Spleen (tissue), 13 donors: ENCODE data around the gene CPNE9. TPM values are rescaled to one million over a fixed set of nuclear protein-coding genes. Genes with fewer than 3 reads are reported as not detected.

ENCODE experiments used
- DNase-seq: peaks from one replicate; pipeline ENCODE4 v3.0.0-alpha.2; 2020
- H3K27ac ChIP-seq, 8 donors: fragments of 200-600 bp; sonication (generic) in 7 of 8; 1 replicate in 4 of 8; 2 replicates in 4 of 8; pipeline versions ENCODE4 v1.5.0 to v1.8.0; 2016 to 2021; ENCODE audit warnings: inconsistent platforms in 4 of 8, mild to moderate bottlenecking in 4 of 8, moderate library complexity in 1 of 8
- H3K27me3 ChIP-seq, 7 donors: fragments of 200-600 bp; sonication (generic) in 6 of 7; replicated peaks in 1 of 7; 1 replicate in 4 of 7; 2 replicates in 3 of 7; pipeline versions ENCODE4 v1.5.0 to v1.8.0; 2016 to 2021; ENCODE audit warnings: inconsistent platforms in 3 of 7, mild to moderate bottlenecking in 1 of 7
- H3K36me3 ChIP-seq, 6 donors: fragments of 200-600 bp; sonication (generic) in 5 of 6; 1 replicate in 4 of 6; 2 replicates in 2 of 6; pipeline versions ENCODE4 v1.5.0 to v1.8.0; 2016 to 2021; ENCODE audit warnings: inconsistent platforms in 2 of 6
- H3K4me1 ChIP-seq, 6 donors: fragments of 200-600 bp; sonication (generic) in 5 of 6; 1 replicate in 3 of 6; 2 replicates in 3 of 6; pipeline versions ENCODE4 v1.5.0 to v1.8.0; 2016 to 2021; ENCODE audit warnings: inconsistent platforms in 3 of 6
- H3K4me3 ChIP-seq, 8 donors: fragments of 200-600 bp; sonication (generic) in 7 of 8; 1 replicate in 4 of 8; 2 replicates in 4 of 8; pipeline versions ENCODE4 v1.5.0 to v1.8.0; 2016 to 2021; ENCODE audit warnings: inconsistent platforms in 4 of 8, mild to moderate bottlenecking in 4 of 8, moderate library complexity in 2 of 8
- H3K9me3 ChIP-seq, 8 donors: fragments of 200-600 bp; sonication (generic) in 7 of 8; 1 replicate in 4 of 8; 2 replicates in 4 of 8; pipeline versions ENCODE4 v1.5.0 to v1.8.0; 2016 to 2021; ENCODE audit warnings: inconsistent platforms in 4 of 8
- POLR2A ChIP-seq, 3 donors: fragments of 450-650 bp; IDR thresholded peaks; one replicate each; pipeline ENCODE4 v1.5.1; 2017; ENCODE audit warnings: antibody characterized with exemption in 3 of 3, mild to moderate bottlenecking in 1 of 3
- POLR2AphosphoS5 ChIP-seq, 3 donors: sonication (generic); formaldehyde crosslinking; IDR thresholded peaks; one replicate each; pipeline ENCODE4 v1.5.1; 2017; ENCODE audit warnings: antibody characterized with exemption in 3 of 3
- WGBS, 5 donors: extraction: QIAGEN DNeasy Blood & Tissue Kit in 3 of 5; methylation state at CpG; one replicate each; pipeline versions ENCODE4 v1.1.5 to v1.1.7; 2013 to 2018; 5-methylcytosine and 5-hydroxymethylcytosine counted together
- intact Hi-C: fragments of 100-400 bp; cut with DNase I; formaldehyde crosslinking; loops from one replicate; pipeline ENCODE4 v1.15.0; 2023; ENCODE audit warnings: low total_unique reads
- long read RNA-seq, 2 donors: transcript quantifications; one replicate each; lab custom pipeline, GENCODE V29; 2026
- polyA plus RNA-seq, 3 donors: library from polyadenylated mRNA; stranded (reverse); fragments of 200-250 nt; gene quantifications; one replicate each; pipeline ENCODE4 v1.2.1, GENCODE V29; 2013
- total RNA-seq, 7 donors: library from RNA; depleted of rRNA in 3 of 7; stranded (reverse); fragments of >200 nt in 3 of 7; fragmentation: NEBNext Ultra II Directional in 4 of 7; extraction: Animal tissue kit (Norgen Biotek cat#: 25700) in 4 of 7; gene quantifications; one replicate each; pipeline versions ENCODE4 v1.1.0 to v1.2.1, GENCODE V29; 2016 to 2021
- TF ChIP-seq, protein P1 (sequence below), 11 experiments: fragments of 200-600 bp in 7 of 11; fragments of 450-650 bp in 4 of 11; sonication (generic) in 4 of 11; IDR thresholded peaks in 8 of 11; conservative IDR thresholded peaks in 3 of 11; 1 replicate in 7 of 11; 2 replicates in 4 of 11; pipeline versions ENCODE4 v1.4.0 to v1.8.0; 2016 to 2021; ENCODE audit warnings: antibody characterized with exemption in 11 of 11, inconsistent platforms in 4 of 11, mild to moderate bottlenecking in 1 of 11
- donor health status: healthy with polysubstance abuse.
- donor health status: DM: no; HTN: no; CAD: no; lungs with moderate emphysema.
- donor health status: DM: no; HTN: no; CAD: no.
- donor health status: Bipolar disorder and iron deficiency.
- donor health status: healthy.
- donor health status: DM: no; HTN: no; CAD: no.
- donor health status: DM: yes; HTN: yes; CAD: no.

CPNE9 gene, protein sequence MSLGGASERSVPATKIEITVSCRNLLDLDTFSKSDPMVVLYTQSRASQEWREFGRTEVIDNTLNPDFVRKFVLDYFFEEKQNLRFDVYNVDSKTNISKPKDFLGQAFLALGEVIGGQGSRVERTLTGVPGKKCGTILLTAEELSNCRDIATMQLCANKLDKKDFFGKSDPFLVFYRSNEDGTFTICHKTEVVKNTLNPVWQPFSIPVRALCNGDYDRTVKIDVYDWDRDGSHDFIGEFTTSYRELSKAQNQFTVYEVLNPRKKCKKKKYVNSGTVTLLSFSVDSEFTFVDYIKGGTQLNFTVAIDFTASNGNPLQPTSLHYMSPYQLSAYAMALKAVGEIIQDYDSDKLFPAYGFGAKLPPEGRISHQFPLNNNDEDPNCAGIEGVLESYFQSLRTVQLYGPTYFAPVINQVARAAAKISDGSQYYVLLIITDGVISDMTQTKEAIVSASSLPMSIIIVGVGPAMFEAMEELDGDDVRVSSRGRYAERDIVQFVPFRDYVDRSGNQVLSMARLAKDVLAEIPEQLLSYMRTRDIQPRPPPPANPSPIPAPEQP
- total RNA-seq, result under 1 TPM in 1 of 7 donors, not detected in 6; 0.63 TPM
- under 1 TPM; 0.15 to 0.22 (median 0.17) TPM for polyA plus RNA-seq
- long read RNA-seq, donor 1, result 0 reads
- long read RNA-seq, donor 2, result 0 reads

DNA sequence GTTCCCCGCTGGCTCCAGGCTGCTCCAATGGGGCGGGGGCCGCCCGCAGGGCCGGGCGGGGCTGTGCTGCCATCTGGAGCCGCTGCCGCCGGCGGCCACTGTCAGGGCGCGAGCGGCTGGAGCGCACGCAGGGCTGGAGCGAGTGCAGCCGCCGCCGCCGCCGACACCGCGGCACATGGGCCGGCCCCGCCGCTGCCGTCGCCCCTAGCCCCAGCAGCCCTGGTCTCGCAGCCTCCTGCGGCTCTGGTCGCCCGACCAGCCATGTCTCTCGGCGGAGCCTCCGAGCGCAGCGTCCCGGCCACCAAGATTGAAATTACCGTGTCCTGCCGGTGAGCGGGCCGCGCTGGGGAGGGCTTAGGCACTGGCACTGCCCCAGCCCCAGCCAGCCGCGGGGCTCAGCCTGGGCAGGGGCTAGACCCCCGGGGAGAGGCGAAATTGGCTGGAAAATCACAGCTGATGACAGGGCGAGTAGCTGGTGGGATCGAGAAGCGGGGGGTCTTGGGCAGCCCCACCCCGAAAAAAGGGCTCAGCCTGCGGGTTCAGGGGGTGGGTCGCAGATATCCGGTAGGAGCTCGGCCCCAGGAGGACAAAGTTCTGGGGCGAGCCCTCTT is at the start of gene CPNE9:
Gene CPNE9, plus strand, starts transcription at position 98 of the 611 bp plus-strand sequence. Its CDS starts 164 bp downstream, at position 262.
- Histone ChIP-seq H3K36me3 (peaks cover 0 to 44% (median 40%) of the 10 kb centered on the region in 6 donors), H3K9me3 (no peaks in the 10 kb centered on the region), H3K27me3 (peaks cover 0 to 39% (median 19%) of the 10 kb centered on the region in 7 donors), H3K4me3 (peak within 1 kb of the TSS; percentile 4 to 59 (median 26)), H3K4me1 (peaks cover 10 to 22% (median 18%) of the 10 kb centered on the region in 6 donors), H3K27ac (no peak within 1 kb of the TSS)
- intact Hi-C loops, result no loop called here
- DNase-seq, result peak; percentile 64
- WGBS, 5 donors, result 4 to 9% (median 5%) methylated on average over 15 to 56 of the region's 56 CpGs
- peak in 1 of 3 donors; percentile 29 for TF ChIP-seq POLR2AphosphoS5 (IDR thresholded peaks at IDR 0.05)
- TF ChIP-seq, protein P1, sequence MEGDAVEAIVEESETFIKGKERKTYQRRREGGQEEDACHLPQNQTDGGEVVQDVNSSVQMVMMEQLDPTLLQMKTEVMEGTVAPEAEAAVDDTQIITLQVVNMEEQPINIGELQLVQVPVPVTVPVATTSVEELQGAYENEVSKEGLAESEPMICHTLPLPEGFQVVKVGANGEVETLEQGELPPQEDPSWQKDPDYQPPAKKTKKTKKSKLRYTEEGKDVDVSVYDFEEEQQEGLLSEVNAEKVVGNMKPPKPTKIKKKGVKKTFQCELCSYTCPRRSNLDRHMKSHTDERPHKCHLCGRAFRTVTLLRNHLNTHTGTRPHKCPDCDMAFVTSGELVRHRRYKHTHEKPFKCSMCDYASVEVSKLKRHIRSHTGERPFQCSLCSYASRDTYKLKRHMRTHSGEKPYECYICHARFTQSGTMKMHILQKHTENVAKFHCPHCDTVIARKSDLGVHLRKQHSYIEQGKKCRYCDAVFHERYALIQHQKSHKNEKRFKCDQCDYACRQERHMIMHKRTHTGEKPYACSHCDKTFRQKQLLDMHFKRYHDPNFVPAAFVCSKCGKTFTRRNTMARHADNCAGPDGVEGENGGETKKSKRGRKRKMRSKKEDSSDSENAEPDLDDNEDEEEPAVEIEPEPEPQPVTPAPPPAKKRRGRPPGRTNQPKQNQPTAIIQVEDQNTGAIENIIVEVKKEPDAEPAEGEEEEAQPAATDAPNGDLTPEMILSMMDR (IDR thresholded peaks at IDR 0.05 in 8 of 11, conservative IDR thresholded peaks at IDR 0.05 in 3 of 11), result no peak

DNA sequence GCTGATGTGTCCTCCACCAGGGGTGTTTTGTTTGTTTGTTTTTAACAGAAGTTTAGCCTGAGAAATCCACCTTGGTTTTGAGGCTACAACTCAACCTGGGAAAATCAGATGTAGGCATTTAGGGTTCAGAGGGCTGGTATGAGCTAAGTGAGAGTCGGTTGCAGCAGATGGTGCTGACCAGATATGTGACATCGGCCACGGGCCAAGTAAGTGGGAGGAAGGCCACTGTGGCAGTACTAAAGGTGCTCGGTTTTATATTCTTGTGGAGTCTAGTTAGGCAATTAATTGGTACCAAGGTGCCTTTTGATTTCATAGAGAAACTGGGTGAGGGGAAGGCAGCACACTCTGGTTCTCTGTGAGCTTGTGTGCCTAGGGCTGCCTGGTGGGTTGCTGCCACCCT is 43.8 kb upstream of the CPNE9 start:
- H3K4me1 ChIP-seq, result peaks cover 0 to 50% (median 8%) of the 10 kb centered on the region in 6 donors
- TF ChIP-seq POLR2AphosphoS5 (IDR thresholded peaks at IDR 0.05) (no peak), POLR2A (IDR thresholded peaks at IDR 0.05) (no peak)
- TF ChIP-seq, protein P1 (IDR thresholded peaks at IDR 0.05 in 8 of 11, conservative IDR thresholded peaks at IDR 0.05 in 3 of 11), result no peak
- peak; percentile 25 for DNase-seq
- no peaks in the 10 kb centered on the region for H3K27me3 ChIP-seq
- intact Hi-C loops, result no loop called here
- no peak overlapping the region for H3K4me3 ChIP-seq
- WGBS, 5 donors, result 88 to 96% (median 95%) methylated on average over 4 of the region's 4 CpGs
- H3K36me3 ChIP-seq, result peaks cover 6 to 100% (median 97%) of the 10 kb centered on the region in 6 donors
- no peaks in the 10 kb centered on the region for H3K9me3 ChIP-seq
- H3K27ac ChIP-seq, result no peak overlapping the region

DNA sequence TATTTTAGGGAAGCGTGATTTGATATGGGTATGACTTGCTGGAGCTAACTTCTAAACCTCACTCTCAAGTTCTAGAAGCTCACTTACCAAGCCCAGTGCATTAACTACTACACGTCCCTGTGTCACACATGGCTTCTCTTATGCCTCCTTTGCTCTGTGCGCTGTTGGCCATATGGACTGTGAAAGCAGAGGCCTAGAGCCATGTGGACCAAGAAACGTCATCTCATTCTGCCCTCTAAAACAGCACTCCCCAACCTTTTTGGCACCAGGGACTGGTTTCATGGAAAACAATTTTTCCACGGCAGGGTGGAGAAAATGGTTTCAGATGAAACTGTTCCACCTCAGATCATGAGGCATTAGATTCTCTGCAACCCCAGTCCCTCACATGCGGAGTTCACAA is 42.7 kb upstream of the CPNE9 start:
- 91 to 95% (median 93%) methylated on average over 6 of the region's 6 CpGs for WGBS, 5 donors

More for the DNA sequence above, 42.7 kb upstream of the CPNE9 start:
- TF ChIP-seq, protein P1 (IDR thresholded peaks at IDR 0.05 in 8 of 11, conservative IDR thresholded peaks at IDR 0.05 in 3 of 11), result no peak
- TF ChIP-seq POLR2AphosphoS5 (IDR thresholded peaks at IDR 0.05), result no peak
- TF ChIP-seq POLR2A (IDR thresholded peaks at IDR 0.05), result no peak
- H3K4me3 ChIP-seq, result no peak overlapping the region
- DNase-seq, result peak; percentile 7
- H3K9me3 ChIP-seq, result no peaks in the 10 kb centered on the region
- H3K36me3 ChIP-seq, result peaks cover 6 to 100% (median 99%) of the 10 kb centered on the region in 6 donors
- H3K27ac ChIP-seq, result no peak overlapping the region
- H3K27me3 ChIP-seq, result no peaks in the 10 kb centered on the region
- intact Hi-C loops, result no loop called here
- H3K4me1 ChIP-seq, result peaks cover 0 to 44% (median 7%) of the 10 kb centered on the region in 6 donors
